Peyer's patch (tissue), 4 donors: ENCODE data around the gene CNGA1. TPM values are rescaled to one million over a fixed set of nuclear protein-coding genes. Genes with fewer than 3 reads are reported as not detected.
A peak's percentile ranks its signal among the peaks of the same experiment; 100 is the strongest.
"Not testable (repeated sequence)": the region's sequence is repeated elsewhere in the genome, so short reads cannot be mapped to it uniquely, and the experiment has no call there.

Source experiments
- DNase-seq, 3 donors: peaks; one replicate each; pipeline ENCODE4 v3.0.0-alpha.2; 2017 to 2019
- H3K27ac ChIP-seq, 4 donors: fragments of 200-600 bp; sonication (generic); one replicate each; pipeline ENCODE4 v1.5.1; 2016 to 2019
- H3K27me3 ChIP-seq, 2 donors: fragments of 200-600 bp; sonication (generic); one replicate each; pipeline ENCODE4 v1.5.1; 2019
- H3K36me3 ChIP-seq, 3 donors: fragments of 200-600 bp; sonication (generic); one replicate each; pipeline ENCODE4 v1.5.1; 2016 to 2019
- H3K4me1 ChIP-seq, 4 donors: fragments of 200-600 bp; sonication (generic); one replicate each; pipeline ENCODE4 v1.5.1; 2016 to 2019
- H3K4me3 ChIP-seq, 4 donors: fragments of 200-600 bp; sonication (generic); 1 replicate in 3 of 4; 2 replicates in 1 of 4; pipeline ENCODE4 v1.5.1; 2016 to 2019; ENCODE audit warnings: mild to moderate bottlenecking in 1 of 4
- H3K9me3 ChIP-seq, 4 donors: fragments of 200-600 bp; sonication (generic); one replicate each; pipeline ENCODE4 v1.5.1; 2016 to 2019; ENCODE audit warnings: mild to moderate bottlenecking in 1 of 4
- POLR2A ChIP-seq, 2 donors: fragments of 450-650 bp; IDR thresholded peaks; one replicate each; pipeline ENCODE4 v1.5.1; 2017; ENCODE audit warnings: antibody characterized with exemption in 2 of 2, mild to moderate bottlenecking in 2 of 2, moderate library complexity in 2 of 2
- total RNA-seq, 4 donors: library from RNA; depleted of rRNA; stranded (reverse); fragments of >200 nt; gene quantifications; one replicate each; pipeline ENCODE4 v1.1.0, GENCODE V29; 2016
- TF ChIP-seq, protein P1 (sequence below), 6 experiments: fragments of 450-650 bp in 4 of 6; fragments of 200-600 bp in 2 of 6; sonication (generic) in 1 of 6; IDR thresholded peaks; one replicate each; pipeline ENCODE4 v1.5.1; 2017 to 2019; ENCODE audit warnings: antibody characterized with exemption in 6 of 6, mild to moderate bottlenecking in 3 of 6, moderate library complexity in 1 of 6

Gene CNGA1
- total RNA-seq, 4 donors from 2014 or later, result 9.8 to 22.2 (median 11.7) TPM; not detected in 1

DNA sequence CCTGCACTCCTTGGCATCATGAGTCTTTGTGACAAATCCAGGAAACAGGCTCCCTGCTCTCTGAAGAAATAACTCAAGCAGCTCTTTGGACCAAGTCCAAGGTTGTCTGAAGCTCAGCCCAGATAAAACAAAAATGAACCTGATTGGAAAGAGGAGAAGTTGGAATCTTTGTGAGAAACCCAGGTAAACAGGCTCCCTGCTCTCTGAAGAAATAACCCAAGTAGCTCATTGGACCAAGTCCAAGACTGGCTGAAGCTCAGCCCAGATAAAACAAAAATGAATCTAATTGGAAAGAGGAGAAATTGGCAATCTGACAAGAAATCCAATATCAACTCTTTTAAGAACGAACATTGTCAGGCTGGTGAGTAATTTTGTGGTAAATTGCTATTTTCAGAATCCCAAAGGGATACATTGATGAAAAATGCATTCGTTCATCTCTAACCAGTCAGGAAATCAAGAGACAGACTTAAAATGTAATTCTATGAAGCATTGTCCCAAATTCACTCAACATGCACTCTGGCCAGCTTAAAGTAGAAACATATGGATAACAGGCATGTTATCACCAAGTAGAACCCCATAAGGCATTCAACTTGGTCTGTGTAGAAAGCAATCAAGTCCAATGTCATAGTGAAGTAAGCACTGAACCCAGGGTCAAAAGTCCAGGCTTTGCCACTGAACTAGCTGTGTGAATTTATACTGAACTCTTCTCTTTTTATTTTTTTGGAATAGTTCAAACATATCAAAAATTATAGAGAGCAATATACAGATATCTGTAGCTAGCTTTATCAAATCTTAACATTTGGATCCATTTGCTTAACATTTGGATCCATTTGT is 85.3 kb downstream of the CNGA1 start:
- Histone ChIP-seq H3K27me3 (no peaks in the 10 kb centered on the region), H3K9me3 (no peaks in the 10 kb centered on the region), H3K27ac (no peak overlapping the region), H3K4me1 (peaks cover 0 to 6% (median 0%) of the 10 kb centered on the region in 4 donors), H3K36me3 (no peaks in the 10 kb centered on the region), H3K4me3 (no peak overlapping the region)
- peak in 1 of 3 donors; percentile 55 for DNase-seq
- TF ChIP-seq, protein P1, sequence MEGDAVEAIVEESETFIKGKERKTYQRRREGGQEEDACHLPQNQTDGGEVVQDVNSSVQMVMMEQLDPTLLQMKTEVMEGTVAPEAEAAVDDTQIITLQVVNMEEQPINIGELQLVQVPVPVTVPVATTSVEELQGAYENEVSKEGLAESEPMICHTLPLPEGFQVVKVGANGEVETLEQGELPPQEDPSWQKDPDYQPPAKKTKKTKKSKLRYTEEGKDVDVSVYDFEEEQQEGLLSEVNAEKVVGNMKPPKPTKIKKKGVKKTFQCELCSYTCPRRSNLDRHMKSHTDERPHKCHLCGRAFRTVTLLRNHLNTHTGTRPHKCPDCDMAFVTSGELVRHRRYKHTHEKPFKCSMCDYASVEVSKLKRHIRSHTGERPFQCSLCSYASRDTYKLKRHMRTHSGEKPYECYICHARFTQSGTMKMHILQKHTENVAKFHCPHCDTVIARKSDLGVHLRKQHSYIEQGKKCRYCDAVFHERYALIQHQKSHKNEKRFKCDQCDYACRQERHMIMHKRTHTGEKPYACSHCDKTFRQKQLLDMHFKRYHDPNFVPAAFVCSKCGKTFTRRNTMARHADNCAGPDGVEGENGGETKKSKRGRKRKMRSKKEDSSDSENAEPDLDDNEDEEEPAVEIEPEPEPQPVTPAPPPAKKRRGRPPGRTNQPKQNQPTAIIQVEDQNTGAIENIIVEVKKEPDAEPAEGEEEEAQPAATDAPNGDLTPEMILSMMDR (IDR thresholded peaks at IDR 0.05), result no peak
- no peak for TF ChIP-seq POLR2A (IDR thresholded peaks at IDR 0.05)

DNA sequence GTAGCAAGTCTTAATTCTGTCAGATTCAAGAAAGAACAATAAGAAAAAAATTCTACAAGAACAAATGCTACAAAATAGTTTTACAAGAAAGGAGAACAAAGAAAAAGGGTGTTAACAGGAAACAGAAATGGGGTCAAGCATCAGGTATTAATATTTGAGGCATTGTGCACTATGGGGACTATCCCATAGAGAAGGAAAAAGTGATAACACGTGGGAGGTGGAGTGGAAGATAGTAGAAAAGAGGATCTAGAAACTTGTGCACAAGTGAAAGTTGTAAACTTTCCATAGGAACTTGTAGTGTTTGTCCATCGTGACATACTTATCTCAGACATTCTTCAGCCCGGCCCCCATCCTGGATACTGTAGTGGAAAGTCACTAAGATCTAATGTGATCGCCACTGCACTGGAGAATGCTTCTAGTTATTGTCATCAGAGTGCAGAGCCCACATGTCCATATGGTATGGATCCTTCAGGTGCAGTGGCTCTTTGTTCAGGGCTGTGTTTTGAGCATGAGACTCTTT is 86.7 kb downstream of the CNGA1 start:
- no peak overlapping the region for H3K27ac ChIP-seq
- no peak for DNase-seq
- peaks cover 0 to 6% (median 0%) of the 10 kb centered on the region in 4 donors for H3K4me1 ChIP-seq
- no peaks in the 10 kb centered on the region for H3K27me3 ChIP-seq
- no peaks in the 10 kb centered on the region for H3K36me3 ChIP-seq
- TF ChIP-seq, protein P1 (IDR thresholded peaks at IDR 0.05), result no peak
- no peak for TF ChIP-seq POLR2A (IDR thresholded peaks at IDR 0.05)
- H3K4me3 ChIP-seq, result no peak overlapping the region
- H3K9me3 ChIP-seq, result no peaks in the 10 kb centered on the region

DNA sequence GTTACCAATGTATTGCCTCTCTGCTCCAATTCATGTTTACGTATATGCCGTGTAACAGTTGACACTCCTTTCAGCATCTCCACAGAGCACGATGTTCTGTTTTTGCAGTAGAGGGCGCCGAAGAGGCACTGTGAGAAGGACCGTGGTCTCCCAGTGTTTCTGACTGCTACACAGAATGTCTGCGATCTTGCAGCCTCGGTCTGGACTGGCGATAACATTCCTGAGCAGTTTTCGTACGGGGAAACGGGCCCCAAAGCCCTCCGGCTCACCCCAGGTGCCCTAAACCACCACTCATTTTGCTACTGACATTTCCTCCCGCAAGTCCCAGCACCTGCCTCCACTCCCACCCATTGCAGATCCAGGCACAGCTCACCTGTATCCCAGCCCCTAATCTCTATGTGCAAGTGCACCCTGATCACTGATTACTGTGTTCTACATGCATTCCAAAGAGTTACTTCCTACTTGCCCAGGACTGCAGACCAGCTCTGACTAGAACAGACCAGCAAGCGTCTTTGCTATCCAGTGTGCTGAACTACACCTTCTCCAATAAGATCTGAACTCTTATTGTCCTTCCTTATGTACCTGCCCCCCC is 89.7 kb downstream of the CNGA1 start:
- Histone ChIP-seq H3K4me1 (peaks cover 0 to 6% (median 0%) of the 10 kb centered on the region in 4 donors), H3K27ac (no peak overlapping the region), H3K9me3 (no peaks in the 10 kb centered on the region), H3K27me3 (no peaks in the 10 kb centered on the region), H3K4me3 (peak overlapping the region in 3 of 4 donors; percentile 14 to 36 (median 23)), H3K36me3 (no peaks in the 10 kb centered on the region)
- TF ChIP-seq POLR2A (IDR thresholded peaks at IDR 0.05), result no peak
- TF ChIP-seq, protein P1 (IDR thresholded peaks at IDR 0.05), result peak in 4 of 6 experiments; percentile 53 to 71 (median 60)
- peak; percentile 22 to 77 (median 59) for DNase-seq

DNA sequence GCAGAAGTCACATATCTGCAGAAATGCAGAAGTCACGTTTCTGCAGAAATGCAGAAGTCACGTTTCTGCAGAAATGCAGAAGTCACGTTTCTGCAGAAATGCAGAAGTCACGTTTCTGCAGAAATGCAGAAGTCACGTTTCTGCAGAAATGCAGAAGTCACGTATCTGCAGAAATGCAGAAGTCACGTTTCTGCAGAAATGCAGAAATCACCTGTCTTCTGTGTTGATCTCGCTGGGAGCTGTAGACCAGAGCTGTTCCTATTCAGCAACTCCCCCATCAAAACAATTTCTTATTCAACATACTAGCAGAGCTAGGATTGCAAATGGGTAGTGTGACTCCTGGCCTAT is 93.2 kb downstream of the CNGA1 start:
- H3K9me3 ChIP-seq, H3K4me1 ChIP-seq, H3K4me3 ChIP-seq, DNase-seq, H3K36me3 ChIP-seq, H3K27me3 ChIP-seq, H3K27ac ChIP-seq: not testable (repeated sequence)

DNA sequence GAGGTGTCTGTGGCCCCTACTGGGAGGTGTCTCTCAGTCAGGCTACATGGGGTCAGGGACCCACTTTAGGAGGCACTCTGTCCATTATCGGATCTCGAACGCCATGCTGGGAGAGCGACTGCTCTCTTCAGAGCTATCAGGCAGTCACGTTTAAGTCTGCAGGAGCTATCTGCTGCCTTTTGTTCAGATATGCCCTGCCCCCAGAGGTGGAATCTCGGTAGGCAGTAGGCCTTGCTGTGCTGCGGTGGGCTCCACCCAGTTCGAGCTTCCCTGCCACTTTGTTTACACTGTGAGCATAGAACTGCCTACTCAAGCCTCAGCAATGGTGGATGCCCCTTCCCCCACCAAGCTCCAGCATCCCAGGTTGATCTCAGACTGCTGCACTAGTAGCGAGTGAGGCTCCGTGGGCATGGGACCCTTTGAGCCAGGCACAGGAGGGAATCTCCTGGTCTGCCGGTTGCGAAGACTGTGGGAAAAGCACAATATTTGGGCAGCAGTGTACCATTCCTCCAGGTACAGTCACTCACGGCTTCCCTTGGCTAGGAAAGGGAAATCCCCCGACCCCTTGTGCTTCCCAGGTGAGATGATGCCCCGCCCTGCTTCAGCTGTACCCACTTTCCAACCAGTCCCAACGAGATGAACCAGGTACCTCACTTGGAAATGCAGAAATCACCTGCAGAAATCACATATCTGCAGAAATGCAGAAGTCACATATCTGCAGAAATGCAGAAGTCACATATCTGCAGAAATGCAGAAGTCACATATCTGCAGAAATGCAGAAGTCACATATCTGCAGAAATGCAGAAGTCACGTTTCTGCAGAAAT is 93.8 kb downstream of the CNGA1 start:
- H3K4me3 ChIP-seq, H3K9me3 ChIP-seq, H3K36me3 ChIP-seq, H3K27me3 ChIP-seq, H3K4me1 ChIP-seq, DNase-seq, H3K27ac ChIP-seq: not testable (repeated sequence)

DNA sequence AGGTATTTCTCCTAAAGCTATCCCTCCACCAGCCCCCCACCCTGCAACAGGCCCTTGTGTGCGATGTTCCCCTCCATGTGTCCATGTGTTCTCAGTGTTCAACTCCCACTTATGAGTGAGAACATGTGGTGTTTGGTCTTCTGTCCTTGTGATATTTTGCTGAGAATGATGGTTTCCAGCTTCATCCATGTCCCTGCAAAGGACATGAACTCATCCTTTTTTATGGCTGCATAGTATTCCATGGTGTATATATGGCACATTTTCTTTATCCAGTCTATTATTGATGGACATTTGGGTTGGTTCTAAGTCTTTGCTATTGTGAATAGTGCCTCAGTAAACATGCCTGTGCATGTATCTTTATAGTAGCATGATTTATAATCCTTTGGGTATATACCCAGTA is 99.3 kb downstream of the CNGA1 start:
- not testable (repeated sequence) for H3K9me3 ChIP-seq, DNase-seq, H3K27ac ChIP-seq, H3K36me3 ChIP-seq, H3K4me3 ChIP-seq, H3K27me3 ChIP-seq, H3K4me1 ChIP-seq
